Right hindlimb (tissue), 1 donor: Measurements from ENCODE around the gene EML6.
A peak's percentile ranks its signal among the peaks of the same experiment; 100 is the strongest.
"Not testable (repeated sequence)": the region's sequence is repeated elsewhere in the genome, so short reads cannot be mapped to it uniquely, and the experiment has no call there.

ENCODE experiments used
- DNase-seq: peaks from one replicate; pipeline ENCODE4 v3.0.0-alpha.2; 2018

The EML6 gene

DNA sequence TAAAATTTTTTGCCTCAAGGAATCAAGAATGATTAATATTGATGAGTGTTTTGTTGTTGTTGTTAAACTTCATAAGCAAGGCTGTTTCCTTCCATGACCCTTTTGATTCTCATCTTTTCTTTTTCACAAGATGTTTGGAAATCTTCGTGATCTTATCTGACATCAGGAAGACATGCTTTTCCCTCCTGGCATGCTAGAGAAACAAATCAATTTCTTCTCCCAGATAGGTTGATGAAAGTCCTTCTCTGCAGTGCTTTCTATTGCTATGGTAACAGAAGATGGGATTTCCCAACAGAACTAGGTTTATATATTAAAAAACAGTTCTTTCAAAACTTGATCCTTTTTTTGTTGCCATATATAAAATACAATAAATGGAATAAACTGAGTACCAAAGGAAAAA lies 85.2 kb downstream of the EML6 start:
- no peak for DNase-seq

DNA sequence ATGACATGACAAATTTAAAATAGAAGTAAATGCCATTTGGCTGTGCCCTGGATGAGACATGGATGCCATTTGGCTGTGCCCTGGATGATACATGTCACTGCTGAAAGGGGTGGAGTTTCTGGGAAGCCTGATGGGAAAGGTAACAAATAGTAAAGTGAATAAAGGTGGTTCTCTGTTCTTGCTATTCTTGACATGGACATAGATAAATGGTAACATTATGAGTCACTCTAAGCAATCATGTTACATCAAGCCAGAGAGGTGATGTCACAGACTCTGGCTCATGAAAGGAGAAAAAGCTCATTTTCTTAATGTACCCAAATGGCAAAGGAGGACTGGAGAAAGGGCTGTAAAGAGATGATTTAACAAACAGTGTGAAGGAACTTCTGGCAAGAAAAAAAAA lies 86.4 kb downstream of the EML6 start:
- DNase-seq: no peak

DNA sequence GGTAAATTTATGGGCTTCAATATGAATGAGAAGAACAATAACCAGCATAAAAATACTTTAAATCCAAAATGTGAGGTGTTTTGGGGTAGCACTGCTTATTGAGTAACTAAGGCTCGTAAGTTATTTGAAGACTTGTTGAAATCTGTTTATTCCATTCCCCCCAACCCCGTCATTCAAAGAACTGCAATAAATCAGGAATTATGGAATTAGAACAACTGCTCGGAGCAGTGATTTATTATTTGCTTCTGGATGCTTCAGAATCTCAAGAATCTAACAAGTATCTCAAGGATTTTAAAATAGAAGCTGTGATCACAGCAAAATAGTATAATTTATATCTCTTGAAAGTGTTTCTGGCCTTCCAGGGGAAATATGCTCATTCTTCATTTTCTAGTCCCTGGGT lies 86.8 kb downstream of the EML6 start:
- DNase-seq: no peak

DNA sequence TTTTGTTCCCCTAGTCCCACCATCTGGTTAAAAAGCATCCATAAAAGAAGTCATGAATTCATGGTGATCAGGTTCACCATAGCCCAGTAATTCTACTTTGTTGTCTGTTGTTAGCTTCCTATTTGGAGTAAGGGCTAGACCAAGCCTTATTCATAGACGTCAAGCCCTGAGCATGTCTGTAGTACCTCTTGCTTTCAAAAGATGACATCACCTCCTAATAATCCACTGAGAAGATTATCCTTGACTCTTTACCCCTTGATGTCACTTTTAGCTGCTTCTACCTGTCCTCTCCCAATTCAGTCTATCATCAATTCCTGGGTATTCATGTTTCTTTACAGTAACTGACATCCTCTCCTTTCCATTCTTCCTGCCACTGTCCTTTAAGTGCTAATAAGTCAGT lies 90.1 kb downstream of the EML6 start:
- no peak for DNase-seq

DNA sequence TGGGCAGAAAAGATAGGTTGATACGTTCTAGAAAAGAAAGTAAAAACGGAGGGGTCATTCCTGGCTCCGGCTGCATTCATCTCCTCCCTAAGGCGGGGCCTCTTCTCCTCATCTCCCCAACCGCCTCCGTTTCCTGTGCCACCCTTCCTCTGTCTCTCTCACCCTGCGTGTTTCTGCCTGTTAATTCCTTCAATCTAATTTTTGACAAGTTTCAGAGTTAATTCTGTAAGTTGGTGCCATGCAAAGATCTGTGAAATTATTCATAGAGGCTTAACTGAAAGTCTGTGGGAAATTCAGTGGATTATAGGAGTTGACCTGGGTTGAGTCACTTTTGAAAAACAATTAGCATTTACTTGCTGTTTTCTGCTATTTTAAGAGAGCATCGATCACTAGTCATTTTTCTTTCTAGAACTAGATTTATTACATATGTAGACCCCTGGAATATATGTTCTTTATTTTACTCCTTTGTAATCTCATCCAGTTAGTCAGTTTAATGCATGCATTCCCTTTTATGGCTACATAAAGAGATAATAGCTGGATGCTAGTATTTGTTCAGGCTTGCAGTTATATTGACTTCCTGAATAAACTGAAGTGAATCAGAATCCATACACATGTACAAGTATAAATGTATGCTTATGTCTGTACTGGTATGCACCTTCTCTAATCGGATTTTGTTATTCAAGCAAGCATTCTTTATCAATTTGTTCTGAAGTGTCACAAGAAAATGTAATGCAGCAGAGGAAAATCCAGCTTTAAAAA lies 91.1 kb downstream of the EML6 start:
- no peak for DNase-seq

DNA sequence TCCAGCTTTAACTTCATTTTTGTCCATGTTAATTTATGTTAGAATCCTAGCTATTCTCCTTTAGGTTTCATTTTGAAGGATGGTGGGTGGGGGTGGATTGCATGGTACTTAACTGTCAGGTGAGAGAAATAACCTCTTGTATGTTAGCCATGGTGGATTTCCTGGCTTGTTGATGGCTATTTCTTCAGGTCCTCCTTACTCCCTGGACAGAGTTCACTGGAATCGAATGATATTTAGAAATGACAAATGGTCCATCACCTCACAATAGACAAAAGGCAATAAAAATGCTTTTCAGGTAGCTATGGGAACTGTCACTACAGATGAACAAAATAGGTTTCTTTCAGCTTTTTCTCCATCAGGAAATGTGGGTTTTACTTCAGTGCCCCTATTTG lies 91.7 kb downstream of the EML6 start:
- DNase-seq: no peak

DNA sequence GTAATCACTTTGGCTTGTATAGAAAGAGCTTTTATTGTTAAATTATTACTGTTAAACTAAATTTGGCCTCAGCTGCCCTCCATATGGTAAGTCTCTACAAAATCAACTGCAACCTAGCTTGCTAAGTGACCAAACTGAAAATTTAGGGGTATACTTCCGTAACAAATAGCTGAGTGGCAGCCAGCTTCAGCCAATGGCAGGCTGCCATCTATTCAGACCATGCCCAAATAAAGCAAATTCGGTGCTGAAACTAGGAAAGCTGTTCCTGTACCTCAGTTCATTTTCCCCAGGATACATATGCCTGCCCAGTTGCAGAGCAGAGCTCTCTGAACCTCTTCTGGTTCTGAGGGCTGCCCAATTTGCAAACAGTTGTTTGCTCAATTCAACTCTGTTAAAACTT lies 94.8 kb downstream of the EML6 start:
- DNase-seq: no peak

DNA sequence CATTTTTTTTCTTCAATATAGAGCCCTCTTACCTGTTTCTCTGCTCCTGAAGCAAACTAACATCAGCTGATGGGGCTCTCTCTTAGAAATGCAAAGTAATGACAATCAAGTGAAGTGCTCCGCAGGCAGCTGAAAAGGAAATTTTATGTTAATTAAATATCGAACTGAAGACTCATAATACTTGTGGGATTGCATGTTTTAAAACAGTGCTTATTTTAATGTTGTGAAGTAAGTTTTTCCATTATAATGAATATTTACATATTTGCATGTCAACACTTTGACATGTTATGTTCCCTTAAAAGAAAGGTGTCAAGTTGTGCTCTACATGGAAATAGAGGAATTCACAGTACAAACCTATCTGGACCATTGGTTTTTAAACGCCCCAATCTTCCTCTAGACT lies 97.1 kb downstream of the EML6 start:
- no peak for DNase-seq

DNA sequence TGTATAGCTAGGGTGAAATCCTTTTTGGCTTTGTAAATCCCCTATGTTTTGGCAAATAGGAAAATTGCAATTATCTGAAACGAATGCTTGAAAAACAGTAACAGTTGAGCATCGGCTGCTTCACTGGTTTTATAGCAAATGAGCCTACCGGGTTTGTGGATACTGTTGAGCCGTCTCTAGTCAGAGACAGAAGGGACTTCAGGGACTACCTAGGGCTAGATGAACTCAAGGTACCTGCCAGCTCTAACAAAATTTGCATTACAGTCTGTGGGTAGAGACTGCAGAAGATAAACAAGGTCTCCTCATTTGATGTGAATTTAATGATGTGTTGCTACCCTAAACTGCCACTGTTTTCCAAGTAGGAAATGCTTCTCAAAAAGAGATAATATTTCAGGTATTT lies 101.1 kb downstream of the EML6 start:
- no peak for DNase-seq

DNA sequence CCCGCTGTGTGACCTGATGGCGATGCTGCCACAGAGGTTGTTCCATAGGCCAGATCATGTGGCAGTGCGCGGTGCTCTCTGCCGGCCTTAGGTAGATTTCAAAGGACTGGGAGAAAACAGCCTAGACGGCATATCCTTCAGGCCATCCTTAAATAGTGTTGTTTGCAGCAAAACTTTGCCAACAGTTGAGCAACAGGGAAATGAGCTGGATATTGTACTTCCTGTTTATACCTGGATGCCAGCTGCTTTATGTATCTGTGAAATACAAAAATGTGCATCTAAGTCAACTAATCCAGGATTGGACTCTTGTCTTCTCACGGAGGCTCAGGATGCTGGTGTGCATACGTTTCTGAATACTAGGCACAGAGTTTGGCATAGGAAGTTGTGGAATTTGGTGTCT lies 107.1 kb downstream of the EML6 start:
- no peak for DNase-seq

DNA sequence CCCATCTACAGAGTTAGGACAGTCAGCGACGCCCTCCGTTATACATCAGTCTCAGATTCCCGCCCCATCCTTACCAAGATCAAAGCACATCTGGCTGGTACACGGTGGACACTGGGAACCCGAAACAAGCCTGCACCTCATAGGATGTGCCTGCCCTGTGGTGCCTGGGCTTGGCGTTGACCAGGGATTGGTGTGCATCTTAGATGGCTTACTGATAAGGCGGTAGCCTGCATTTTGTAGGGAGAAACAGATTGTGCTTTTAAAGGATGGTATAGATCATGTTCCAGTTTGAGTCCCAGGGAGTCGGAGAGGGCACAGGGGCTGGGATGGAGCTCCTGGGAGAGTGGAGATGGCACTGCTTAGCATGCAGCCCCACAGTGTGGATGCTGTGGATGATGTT lies 108.0 kb downstream of the EML6 start:
- no peak for DNase-seq

DNA sequence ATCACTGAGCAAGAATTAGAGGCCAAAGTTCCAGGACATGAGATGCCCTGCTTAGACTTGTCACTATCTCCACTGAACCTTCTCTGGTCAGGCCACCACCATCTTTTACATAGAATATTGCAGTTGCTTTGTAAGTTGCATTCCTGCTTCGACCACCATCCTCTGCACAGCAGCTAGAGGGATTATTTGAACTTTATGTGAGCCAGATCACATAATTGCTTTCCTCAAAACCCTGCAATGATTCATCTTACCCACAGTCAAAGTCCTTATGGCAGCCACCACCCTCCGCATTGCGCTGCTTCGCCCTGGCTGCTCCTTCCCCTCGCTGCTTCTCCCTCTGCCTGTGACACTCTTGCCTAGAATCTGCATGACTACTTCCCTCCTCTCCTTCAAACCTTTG lies 111.3 kb downstream of the EML6 start:
- DNase-seq: no peak

DNA sequence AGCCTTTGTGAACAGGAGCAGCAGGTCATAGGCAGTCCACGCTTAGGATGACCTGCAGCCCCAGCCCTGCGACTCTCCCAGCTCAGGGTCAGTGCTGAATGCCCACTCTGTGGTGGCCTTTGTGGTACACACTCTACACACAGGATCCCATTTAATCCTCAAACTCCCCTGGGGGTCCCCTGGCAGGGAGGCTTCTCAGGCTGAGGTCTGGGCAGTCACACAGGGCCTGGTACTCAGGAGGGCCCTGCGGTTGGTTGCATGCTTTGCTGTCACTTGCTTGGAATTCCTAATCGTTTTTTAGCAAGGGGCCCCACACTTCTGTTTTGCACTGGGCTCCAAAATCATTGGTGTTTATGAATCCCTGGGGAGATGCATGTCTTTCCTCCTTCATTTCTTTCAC lies 113.0 kb downstream of the EML6 start:
- DNase-seq: no peak

DNA sequence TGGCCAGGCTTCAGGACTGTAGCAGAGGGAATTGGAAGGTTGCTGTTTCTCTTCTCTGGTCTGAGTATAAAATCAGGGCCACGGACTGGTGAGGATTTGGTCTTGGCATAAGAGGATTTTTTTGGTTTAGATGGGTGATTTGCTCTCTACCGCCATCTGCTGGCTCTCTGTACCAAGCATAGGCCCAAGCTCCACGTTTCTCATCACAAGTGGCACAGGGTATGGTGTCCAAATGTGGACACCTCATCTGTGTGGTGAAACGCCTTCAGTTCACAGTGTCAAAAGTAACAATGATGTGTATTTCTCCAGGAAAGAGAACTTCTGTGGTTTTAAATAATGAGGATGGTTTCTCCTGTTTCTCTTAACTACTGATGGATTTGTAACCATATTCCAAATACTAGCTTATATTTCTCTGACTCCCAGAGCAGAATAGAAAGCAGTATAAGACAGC lies 115.1 kb downstream of the EML6 start:
- peak; percentile 65 for DNase-seq

DNA sequence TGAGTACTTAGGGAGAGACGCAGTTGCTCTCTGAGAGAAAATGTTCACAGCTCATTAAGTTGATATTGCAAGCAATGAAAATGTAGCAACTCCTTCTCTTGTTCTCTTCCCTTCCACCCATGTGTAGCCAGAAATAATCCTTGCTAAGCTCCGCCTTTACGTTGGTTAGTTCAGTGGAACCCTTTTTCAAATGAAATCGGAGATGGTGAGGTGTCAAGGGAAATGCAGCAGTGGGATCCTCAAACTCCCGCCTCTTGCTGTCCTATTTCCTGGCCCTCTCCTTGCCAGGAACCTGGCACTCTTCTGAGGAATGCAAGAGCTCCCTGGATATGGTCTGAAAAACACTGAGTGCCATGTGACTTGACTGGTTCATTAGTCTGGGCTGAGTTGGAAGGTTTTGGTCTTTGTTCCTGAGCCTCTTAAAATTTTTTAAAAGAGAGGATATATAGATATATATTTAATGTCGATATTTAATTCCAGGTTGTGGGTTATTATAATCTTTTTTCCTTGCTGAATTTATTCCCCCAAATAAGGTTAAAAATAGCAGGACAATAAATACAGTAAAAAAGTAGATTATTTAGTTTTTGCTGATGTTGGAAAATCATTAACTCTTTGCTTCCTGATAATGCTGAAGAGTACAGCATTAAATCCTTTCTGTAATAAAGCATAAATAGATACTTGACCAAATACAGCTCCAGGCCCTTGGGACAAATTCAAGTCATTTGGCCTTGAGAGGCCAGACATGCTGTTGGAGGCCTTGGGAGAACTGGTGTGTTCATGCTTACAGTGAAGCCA lies 116.2 kb downstream of the EML6 start:
- no peak for DNase-seq

DNA sequence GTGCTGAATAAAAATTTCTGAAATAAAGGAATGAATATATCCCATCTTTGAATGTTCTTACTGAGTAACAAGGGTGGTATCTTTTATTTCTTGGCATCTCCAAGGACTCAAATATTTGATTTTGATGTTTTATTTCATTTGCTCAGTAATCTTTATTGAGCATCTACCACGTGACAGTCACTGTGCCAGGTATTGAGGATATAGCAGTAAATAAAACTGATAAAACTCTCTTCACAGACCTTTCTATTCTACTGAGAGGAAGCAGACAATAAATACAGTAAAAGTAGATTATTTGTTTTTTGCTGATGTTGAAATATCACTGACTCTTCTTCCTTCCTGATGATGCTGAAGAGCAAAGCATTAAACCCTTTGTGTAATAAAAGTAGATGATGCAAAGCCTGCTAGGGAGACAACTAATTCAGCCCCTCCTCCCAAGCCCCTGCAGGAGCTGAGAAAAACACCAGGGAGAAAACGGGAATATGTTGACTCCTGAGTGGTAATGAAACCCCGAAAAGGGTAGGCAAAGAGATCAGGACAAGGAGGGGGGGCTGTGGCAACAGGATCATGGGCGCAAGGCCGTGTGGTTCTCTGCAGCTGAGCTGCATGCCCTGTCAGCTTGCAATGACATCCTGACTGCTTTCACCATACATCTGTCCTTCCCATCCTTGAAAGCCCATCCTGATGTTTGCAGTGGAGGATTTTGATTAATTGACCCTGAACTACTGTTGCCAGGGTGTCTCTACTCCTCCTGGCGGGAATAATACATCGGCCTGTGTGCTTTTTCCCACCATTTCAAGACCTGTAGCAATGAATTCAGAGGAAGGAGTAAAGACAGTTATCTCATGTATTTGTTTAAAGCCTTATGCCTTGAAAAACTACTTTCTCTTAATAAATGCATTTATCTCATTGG lies 117.4 kb downstream of the EML6 start:
- no peak for DNase-seq

DNA sequence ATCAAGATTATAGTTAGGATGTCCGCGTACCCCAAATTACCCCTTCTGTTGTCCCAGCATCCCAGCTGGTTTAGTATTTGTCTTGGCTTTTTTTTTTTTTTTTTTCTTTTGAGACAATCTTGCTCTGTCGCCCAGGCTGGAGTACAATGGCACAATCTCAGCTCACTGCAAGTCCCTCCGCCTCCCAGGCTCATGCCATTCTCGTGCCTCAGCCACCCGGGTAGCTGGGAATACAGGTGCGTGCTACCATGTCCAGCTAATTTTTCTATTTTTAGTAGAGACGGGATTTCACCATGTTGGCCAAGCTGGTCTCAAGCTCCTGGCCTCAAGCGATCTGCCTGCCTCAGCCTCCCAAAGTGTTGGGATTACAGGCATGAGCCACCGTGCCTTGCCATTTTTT lies 118.0 kb downstream of the EML6 start:
- DNase-seq: not testable (repeated sequence)

DNA sequence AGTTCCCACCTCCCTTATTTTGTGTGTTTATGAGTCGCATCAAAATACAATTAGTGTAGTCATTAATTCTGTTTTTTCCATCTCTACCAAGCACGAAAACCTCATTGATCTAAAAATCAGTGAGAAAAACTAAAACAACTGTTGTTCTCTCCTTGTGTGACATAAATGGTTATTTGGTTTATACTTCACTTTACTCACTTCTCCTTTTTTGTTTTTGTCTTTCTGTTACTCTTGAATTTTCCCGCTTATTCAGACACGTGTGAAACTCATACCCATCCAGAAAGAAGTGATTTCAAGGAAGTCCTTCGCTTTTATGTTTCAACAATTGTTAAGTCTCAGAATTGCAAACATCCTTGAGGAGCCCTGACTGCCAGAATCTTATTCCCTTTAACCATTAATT lies 121.6 kb downstream of the EML6 start:
- DNase-seq: no peak

DNA sequence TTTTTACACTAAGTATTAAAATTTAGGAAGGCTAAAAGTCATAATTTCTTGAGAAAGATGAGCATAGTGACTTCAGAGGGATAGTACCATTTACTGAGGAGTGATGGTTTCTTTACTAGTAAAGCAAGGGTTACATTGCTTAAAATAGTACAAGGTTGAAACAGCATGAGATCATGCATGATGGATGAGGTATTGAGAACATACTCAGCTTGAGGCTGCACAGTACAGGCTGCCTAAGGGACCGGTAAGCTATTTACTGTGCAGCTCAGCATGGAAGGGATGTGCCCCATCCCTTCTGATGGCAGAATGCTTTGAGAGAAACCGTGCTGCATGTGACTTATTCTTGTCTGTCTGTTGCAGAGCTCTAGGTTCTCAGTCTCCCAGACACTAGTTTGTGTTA lies 122.1 kb downstream of the EML6 start:
- DNase-seq: no peak

DNA sequence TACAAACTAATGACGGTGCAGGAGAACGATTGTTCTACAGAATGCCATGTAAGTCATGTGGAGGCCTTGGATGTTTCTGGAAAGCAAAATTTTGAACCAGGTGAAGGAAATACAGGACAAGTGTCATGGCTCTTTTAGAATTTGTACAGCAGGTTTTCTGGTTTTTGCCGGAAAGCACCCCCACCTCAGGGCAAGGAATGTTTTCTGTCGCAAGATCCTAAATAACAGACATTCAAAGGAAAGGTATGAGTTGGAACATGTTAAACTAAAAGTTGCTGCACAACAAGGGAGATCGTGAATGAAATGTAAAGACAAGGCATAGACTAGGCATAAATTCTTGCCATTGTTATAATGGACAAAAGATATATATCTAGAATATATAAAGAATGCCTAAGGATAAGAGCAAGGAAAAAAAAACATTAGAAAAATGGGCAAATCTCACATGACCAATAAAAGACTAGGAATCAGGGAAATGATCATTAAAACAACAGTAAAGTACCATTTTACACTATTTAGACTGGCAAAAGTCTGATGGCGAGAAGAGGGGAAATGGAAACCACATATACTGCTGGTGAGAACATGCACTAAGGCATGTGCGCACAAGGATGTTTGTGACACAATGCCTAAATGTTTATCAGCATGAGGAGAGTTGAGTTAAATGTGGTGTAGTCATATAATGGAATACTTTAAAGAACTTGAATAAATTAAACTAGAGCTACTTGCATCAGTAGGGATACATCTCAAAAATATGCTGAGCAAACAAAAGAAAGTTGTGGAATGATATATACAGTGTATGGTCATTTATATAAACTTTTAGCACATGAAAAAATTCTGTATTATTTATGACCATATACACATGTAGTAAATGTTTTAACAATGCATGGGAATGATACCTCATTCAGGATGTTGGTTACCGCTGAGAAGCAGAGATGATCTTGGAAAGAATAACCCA lies 127.0 kb downstream of the EML6 start:
- no peak for DNase-seq

DNA sequence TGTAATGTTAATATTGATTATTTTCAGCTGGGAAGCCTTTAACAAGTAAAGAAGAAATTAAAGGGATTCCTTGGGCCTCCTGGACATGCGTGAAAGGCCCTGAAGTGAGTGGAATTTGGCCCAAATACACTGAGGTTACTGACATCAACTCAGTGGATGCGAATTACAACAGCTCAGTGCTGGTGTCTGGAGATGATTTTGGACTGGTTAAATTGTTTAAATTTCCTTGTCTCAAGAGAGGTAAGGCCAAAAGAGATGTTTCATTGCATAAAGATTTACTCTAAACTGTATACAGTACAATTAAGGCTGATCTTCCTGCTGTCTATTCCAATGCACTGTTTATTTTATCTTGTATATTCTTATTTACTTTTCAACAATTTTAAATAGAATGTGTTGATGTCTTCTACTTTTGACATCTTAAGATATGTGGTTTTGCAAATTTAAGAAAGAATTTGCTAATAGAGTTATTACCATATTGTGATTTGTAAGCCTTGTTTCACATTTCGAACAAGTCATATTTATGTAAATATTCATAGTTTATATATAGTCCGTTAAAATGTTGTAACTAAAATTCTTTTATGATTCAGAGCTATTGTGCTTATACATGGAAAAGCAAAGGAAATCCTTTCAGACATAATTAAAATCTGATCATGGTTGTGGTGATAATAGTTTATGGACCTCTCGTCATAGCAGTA lies 130.3 kb downstream of the EML6 start:
- no peak for DNase-seq

DNA sequence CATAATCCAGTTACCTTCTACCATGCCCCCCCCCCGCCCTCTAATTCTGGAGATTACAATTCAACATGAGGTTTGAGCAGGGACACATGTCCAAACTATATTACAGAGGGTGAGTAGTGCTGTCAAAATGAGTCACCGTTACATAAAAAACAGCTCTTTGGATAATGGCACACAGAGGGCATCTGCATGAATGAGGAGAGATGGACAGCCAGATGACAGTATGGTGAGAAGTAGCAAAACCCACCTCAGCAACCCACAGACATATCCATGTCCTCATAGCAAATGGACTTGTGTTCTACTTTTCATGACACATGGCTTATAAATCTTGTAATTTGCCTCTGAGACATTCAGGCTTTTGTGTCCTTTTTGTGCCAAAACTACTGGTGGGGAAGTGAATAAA lies 132.0 kb downstream of the EML6 start:
- no peak for DNase-seq
